Activated naive CD8-positive, alpha-beta T cell treated with anti-CD3 and anti-CD28 coated beads for 36 hours (primary cell): ENCODE measurements around the gene MEIOSIN. TPM values are rescaled to one million over a fixed set of nuclear protein-coding genes. Genes with fewer than 3 reads are reported as not detected.

ENCODE experiments used
- DNase-seq: peaks from one replicate; pipeline ENCODE4 v3.0.0; 2021
- H3K27ac Mint-ChIP-seq: one replicate; pipeline ENCODE4 v1.8.0; 2022; ENCODE audit warnings: mild to moderate bottlenecking, moderate library complexity, mixed read lengths
- H3K27me3 Mint-ChIP-seq: one replicate; pipeline ENCODE4 v1.8.0; 2022; ENCODE audit warnings: mild to moderate bottlenecking, mixed read lengths
- H3K36me3 Mint-ChIP-seq: one replicate; pipeline ENCODE4 v1.8.0; 2021; ENCODE audit warnings: mild to moderate bottlenecking, mixed read lengths
- H3K4me1 Mint-ChIP-seq: one replicate; pipeline ENCODE4 v1.8.0; 2021; ENCODE audit warnings: mixed read lengths
- H3K4me3 Mint-ChIP-seq: one replicate; pipeline ENCODE4 v1.8.0; 2022; ENCODE audit warnings: mild to moderate bottlenecking, moderate library complexity, mixed read lengths
- H3K9me3 Mint-ChIP-seq: one replicate; pipeline ENCODE4 v1.8.0; 2022; ENCODE audit warnings: mixed read lengths
- total RNA-seq, 2 experiments: library from RNA; stranded (reverse); gene quantifications; one replicate each; pipeline ENCODE4 v1.2.3, GENCODE V29; 2021

MEIOSIN gene
- total RNA-seq, 2 experiments from 2014 or later = 0.08 TPM

- no peaks in the 10 kb centered on the region for H3K9me3 Mint-ChIP-seq
- H3K36me3 Mint-ChIP-seq = peaks cover 25% of the 10 kb centered on the region
- H3K4me1 Mint-ChIP-seq = peaks cover 16% of the 10 kb centered on the region
- DNase-seq = peak; percentile 90
- H3K4me3 Mint-ChIP-seq = peak overlapping the region; percentile 74
- H3K27ac Mint-ChIP-seq = peak overlapping the region; percentile 42
- peaks cover 40% of the 10 kb centered on the region for H3K27me3 Mint-ChIP-seq
Measured at GRCh38 chr19:45779231-45780145, 46.2 kb downstream of the MEIOSIN start.

DNA sequence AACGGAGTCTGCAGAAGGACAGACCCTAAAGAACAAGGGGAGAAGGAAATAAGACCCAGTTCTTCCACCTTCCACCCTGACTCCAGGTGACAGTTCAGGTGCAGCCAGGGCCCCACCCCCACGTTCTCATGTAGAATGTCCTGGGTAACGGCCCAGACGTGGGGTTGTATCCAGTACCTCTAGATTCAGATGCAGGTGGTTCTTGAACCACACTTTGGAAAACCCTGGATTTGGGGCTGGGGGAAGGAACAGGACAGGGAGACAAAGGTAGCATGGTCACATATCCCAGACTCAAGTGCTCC, 46.9 kb downstream of the MEIOSIN start:
- Mint-ChIP-seq H3K27me3 (peaks cover 40% of the 10 kb centered on the region), H3K4me1 (peaks cover 16% of the 10 kb centered on the region), H3K36me3 (peaks cover 23% of the 10 kb centered on the region), H3K27ac (no peak overlapping the region), H3K4me3 (no peak overlapping the region), H3K9me3 (no peaks in the 10 kb centered on the region)
- no peak for DNase-seq

GRCh38 chr19:45780448-45781213, 47.4 kb downstream of the MEIOSIN start:
- Mint-ChIP-seq H3K27ac (no peak overlapping the region), H3K4me3 (no peak overlapping the region), H3K4me1 (peaks cover 16% of the 10 kb centered on the region), H3K36me3 (peaks cover 23% of the 10 kb centered on the region), H3K27me3 (peaks cover 40% of the 10 kb centered on the region), H3K9me3 (no peaks in the 10 kb centered on the region)
- DNase-seq = no peak

GRCh38 chr19:45781214-45782161, 48.2 kb downstream of the MEIOSIN start:
- no peak for DNase-seq
- Mint-ChIP-seq H3K36me3 (peaks cover 26% of the 10 kb centered on the region), H3K4me3 (no peak overlapping the region), H3K27ac (no peak overlapping the region), H3K27me3 (peaks cover 38% of the 10 kb centered on the region), H3K9me3 (no peaks in the 10 kb centered on the region), H3K4me1 (peaks cover 16% of the 10 kb centered on the region)

DNA sequence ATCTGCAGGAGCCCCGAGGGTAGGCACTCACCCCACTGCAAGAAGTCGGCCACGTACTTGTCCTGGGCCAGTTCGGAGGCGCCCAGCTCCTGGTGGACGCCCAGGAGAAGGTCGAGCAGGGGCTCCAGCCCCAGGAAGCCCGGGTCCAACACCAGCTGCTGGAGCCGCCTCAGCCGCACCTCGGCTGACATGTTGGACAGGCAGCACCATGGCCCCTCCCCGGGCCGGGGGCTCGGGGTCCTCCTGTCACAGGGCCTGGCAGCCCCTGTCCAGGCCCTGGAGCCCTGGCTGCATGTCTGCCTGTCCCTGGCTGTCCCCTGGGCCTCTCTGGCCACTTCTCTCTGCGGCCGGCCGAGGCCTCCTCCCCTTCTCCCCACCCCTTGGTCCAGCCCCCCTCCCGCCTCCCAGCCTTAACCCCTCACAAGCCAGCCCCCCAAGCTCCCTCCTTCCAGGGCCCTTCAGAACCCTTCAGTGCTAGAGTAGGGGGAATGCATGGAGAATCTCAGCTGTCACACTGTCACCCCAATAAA, 49.0 kb downstream of the MEIOSIN start, which contains the start of gene DMPK:
TSS of gene DMPK (minus strand) at position 329 of the 530 bp plus-strand sequence. CDS start at position 191, 138 bp downstream.
- Mint-ChIP-seq H3K9me3 (no peaks in the 10 kb centered on the region), H3K4me1 (peaks cover 16% of the 10 kb centered on the region), H3K27me3 (peaks cover 35% of the 10 kb centered on the region), H3K27ac (no peak within 1 kb of the TSS), H3K4me3 (no peak within 1 kb of the TSS), H3K36me3 (peaks cover 22% of the 10 kb centered on the region)
- DNase-seq = no peak

DNA sequence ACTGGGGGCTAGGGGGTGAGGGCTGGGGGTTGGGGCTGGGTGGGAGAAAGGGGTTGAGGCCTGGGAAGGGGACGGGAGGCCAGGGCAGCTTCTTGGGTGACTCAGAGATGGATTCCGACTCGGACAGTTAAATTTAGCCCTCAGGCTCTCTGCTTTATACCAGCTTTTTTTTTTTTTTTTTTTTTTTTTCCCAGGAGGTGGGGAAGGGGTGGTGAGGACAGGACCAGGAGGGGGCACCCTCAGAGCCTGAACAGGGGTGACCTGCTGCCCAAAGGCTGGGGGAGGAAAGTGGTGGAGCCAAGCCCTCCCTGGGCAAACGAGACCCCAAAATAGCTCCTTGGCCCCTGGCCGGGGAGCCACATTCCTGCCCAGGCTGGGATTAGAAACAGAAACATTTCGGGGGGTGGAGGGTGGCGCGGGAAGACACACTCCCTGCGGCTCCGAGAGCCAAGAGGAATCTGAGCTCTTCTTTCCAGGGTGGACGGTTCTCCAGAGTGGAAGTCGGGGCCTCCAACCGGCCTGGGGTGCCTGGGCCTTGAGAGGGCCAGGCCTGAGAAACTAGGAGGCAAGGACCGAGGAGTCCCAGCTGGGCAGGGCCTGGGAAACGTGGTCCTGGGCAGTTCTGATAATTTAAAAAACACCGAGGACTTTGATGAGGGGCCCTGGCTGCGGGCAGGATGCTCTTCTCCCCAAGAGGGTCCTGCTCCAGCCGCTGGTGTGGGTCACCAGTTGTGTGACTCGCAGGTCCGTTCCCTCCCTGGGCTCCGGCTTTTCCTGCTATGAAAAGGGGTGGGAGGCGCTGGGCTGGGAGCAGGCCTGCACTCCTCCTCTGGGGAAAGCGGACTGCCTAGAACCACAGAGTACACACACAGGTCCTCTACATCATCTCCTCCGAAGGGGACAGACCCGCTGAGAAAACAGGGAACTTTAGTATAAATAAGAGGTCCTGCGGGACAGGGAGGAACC, 49.9 kb downstream of the MEIOSIN start:
- DNase-seq = no peak
- no peaks in the 10 kb centered on the region for H3K9me3 Mint-ChIP-seq

DNA sequence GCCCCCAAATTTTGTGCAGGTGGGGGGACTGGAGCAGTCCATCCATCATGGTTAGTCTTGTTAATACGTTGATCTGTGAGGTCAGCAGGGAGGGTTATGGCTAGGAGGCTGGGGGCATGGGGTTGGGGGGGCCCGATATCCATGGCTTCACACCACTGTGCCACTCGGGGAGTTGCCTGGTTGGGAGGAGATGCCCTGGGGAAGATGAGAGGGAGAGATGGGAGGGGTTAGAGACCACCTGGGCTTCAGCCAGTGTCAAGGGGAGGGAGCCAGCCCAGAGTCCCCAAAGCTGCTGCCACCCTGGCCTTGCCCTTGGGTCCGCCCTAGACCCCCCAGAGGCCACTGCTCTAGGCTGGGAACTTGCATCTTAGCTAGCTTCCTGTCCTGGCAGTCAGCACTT, 50.9 kb downstream of the MEIOSIN start:
- Mint-ChIP-seq H3K9me3 (no peaks in the 10 kb centered on the region), H3K4me1 (peaks cover 8% of the 10 kb centered on the region), H3K36me3 (peaks cover 23% of the 10 kb centered on the region), H3K27ac (no peak overlapping the region), H3K4me3 (no peak overlapping the region), H3K27me3 (peaks cover 36% of the 10 kb centered on the region)
- no peak for DNase-seq

More for the DNA sequence above, 49.9 kb downstream of the MEIOSIN start:
- Mint-ChIP-seq H3K4me3 (no peak overlapping the region), H3K4me1 (peaks cover 16% of the 10 kb centered on the region), H3K27ac (no peak overlapping the region), H3K27me3 (peaks cover 37% of the 10 kb centered on the region), H3K36me3 (peaks cover 23% of the 10 kb centered on the region)

DNA sequence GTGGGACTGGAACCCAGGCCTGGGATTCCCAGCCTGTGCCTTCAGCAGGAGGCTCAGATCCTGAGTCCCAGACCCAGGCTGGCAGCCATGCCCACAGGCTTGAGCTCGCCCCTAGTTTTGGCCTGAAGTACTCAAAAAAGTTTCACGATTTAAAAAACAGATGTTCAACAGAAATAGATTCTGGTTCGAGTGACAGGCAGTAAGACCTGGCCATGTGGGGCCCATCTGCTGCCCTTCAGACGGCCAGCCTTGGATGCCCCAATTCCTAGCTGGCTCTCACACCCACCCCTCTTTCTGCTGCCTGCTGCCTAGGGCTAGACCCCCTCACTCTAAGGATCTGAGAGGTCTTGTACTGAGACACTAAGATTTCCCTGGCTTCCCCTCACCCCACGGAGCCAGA, 51.9 kb downstream of the MEIOSIN start:
- Mint-ChIP-seq H3K9me3 (no peaks in the 10 kb centered on the region), H3K27ac (no peak overlapping the region)

GRCh38 chr19:45785781-45786532, 52.7 kb downstream of the MEIOSIN start:
- peaks cover 26% of the 10 kb centered on the region for H3K27me3 Mint-ChIP-seq

More for the DNA sequence above, 51.9 kb downstream of the MEIOSIN start:
- no peak for DNase-seq
- no peak overlapping the region for H3K4me3 Mint-ChIP-seq
- H3K4me1 Mint-ChIP-seq = no peaks in the 10 kb centered on the region
- H3K27me3 Mint-ChIP-seq = peaks cover 34% of the 10 kb centered on the region
- H3K36me3 Mint-ChIP-seq = peaks cover 31% of the 10 kb centered on the region

DNA sequence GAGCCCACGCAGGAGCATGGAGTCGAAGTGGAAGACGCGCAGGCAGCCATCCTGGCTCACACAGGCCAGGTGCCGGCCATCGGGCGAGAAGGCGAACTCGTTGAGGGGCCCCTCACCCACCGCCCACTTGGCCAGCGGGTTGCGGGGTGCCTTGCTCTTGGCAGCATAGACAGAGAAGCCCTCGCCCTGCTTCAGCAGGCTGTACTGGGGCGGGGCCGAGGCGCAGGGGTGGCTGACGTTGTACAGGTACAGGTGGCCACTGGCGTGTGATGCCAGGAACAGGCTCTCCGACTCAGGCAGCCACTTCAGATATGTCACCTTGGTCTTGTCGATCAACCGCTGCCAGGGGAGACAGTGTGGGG, 53.3 kb downstream of the MEIOSIN start:
- Mint-ChIP-seq H3K4me3 (no peak overlapping the region), H3K27ac (no peak overlapping the region), H3K9me3 (no peaks in the 10 kb centered on the region), H3K27me3 (peaks cover 22% of the 10 kb centered on the region), H3K4me1 (peaks cover 9% of the 10 kb centered on the region), H3K36me3 (peaks cover 35% of the 10 kb centered on the region)
- no peak for DNase-seq

More at GRCh38 chr19:45785781-45786532, 52.7 kb downstream of the MEIOSIN start:
- no peak overlapping the region for H3K27ac Mint-ChIP-seq
- no peak overlapping the region for H3K4me3 Mint-ChIP-seq
- DNase-seq = no peak
- H3K4me1 Mint-ChIP-seq = peaks cover 4% of the 10 kb centered on the region
- peaks cover 35% of the 10 kb centered on the region for H3K36me3 Mint-ChIP-seq
- H3K9me3 Mint-ChIP-seq = no peaks in the 10 kb centered on the region

- Mint-ChIP-seq H3K9me3 (no peaks in the 10 kb centered on the region), H3K27me3 (peaks cover 32% of the 10 kb centered on the region), H3K36me3 (peaks cover 38% of the 10 kb centered on the region), H3K4me1 (peaks cover 28% of the 10 kb centered on the region), H3K4me3 (no peak overlapping the region), H3K27ac (no peak overlapping the region)
- DNase-seq = no peak
Measured at GRCh38 chr19:45789035-45789786, 56.0 kb downstream of the MEIOSIN start.

DNA sequence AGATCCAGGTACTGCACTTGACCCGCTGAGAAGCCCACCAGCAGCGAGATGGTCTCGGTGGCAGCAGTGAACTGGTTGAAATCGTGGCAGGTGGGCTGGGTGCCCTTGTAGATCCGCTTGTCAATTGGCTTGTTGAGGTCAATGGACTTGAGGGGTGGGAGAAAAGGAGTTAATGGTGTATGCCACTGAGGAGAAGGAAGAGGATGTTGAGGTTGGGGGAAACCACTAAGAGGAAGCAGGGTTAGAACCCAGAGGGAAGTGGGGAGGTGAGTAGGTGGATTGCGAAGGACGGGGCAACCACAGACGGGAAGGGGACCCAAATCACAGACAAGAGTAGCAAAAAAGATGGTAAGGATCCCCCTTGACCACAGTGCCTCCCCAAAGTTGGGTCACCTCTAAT, 57.7 kb downstream of the MEIOSIN start:
- Mint-ChIP-seq H3K4me1 (peaks cover 28% of the 10 kb centered on the region), H3K4me3 (peak overlapping the region; percentile 88), H3K9me3 (no peaks in the 10 kb centered on the region), H3K36me3 (peaks cover 38% of the 10 kb centered on the region), H3K27me3 (peaks cover 48% of the 10 kb centered on the region), H3K27ac (no peak overlapping the region)
- DNase-seq = no peak
